ENCODE measurements around the gene TMEM151A.
"Not testable (repeated sequence)": the region's sequence is repeated elsewhere in the genome, so short reads cannot be mapped to it uniquely, and the experiment has no call there.

TMEM151A gene

GRCh38 chr11:66291706-66292542 lies at the start of gene TMEM151A:
Gene TMEM151A (plus strand): TSS chr11:66291894. CDS start chr11:66292014, 120 bp downstream.
- no peak for DNase-seq

GRCh38 chr11:66242095-66242765 lies 49.5 kb upstream of the TMEM151A start:
- DNase-seq = no peak

GRCh38 chr11:66243782-66244535 lies 47.7 kb upstream of the TMEM151A start:
- DNase-seq = no peak

GRCh38 chr11:66247295-66247694 lies 44.4 kb upstream of the TMEM151A start:
- no peak for DNase-seq

GRCh38 chr11:66247801-66248200 lies 43.9 kb upstream of the TMEM151A start:
- no peak for DNase-seq

GRCh38 chr11:66248903-66249302 lies 42.8 kb upstream of the TMEM151A start:
- no peak for DNase-seq

- no peak for DNase-seq
Measured at GRCh38 chr11:66251809-66252208, 39.9 kb upstream of the TMEM151A start.

GRCh38 chr11:66253081-66253480 lies 38.6 kb upstream of the TMEM151A start:
- DNase-seq = not testable (repeated sequence)

GRCh38 chr11:66258473-66258893 lies 33.2 kb upstream of the TMEM151A start:
- no peak for DNase-seq

GRCh38 chr11:66259225-66259624 lies 32.5 kb upstream of the TMEM151A start:
- no peak for DNase-seq

GRCh38 chr11:66259956-66260355 lies 31.7 kb upstream of the TMEM151A start:
- no peak for DNase-seq

- no peak for DNase-seq
Measured at GRCh38 chr11:66261578-66261977, 30.1 kb upstream of the TMEM151A start.

GRCh38 chr11:66262191-66262590 lies 29.5 kb upstream of the TMEM151A start:
- no peak for DNase-seq

- DNase-seq = no peak
Measured at GRCh38 chr11:66262696-66263095, 29.0 kb upstream of the TMEM151A start.

GRCh38 chr11:66263231-66263630 lies 28.5 kb upstream of the TMEM151A start:
- DNase-seq = no peak

- DNase-seq = no peak
Measured at GRCh38 chr11:66263785-66264184, 27.9 kb upstream of the TMEM151A start.

- DNase-seq = no peak
Measured at GRCh38 chr11:66264383-66264782, 27.3 kb upstream of the TMEM151A start.

- no peak for DNase-seq
Measured at GRCh38 chr11:66264914-66265313, 26.8 kb upstream of the TMEM151A start.

GRCh38 chr11:66265531-66266377 lies 25.9 kb upstream of the TMEM151A start:
- no peak for DNase-seq

- no peak for DNase-seq
Measured at GRCh38 chr11:66266378-66267038, 25.2 kb upstream of the TMEM151A start.

GRCh38 chr11:66267039-66267378 lies 24.7 kb upstream of the TMEM151A start:
- DNase-seq = no peak
